Astrocyte (in vitro differentiated cells and primary cell): ENCODE results near the gene OTOF. TPM values are rescaled to one million over a fixed set of nuclear protein-coding genes. Genes with fewer than 3 reads are reported as not detected.

ENCODE experiments used
- DNase-seq: peaks from one replicate; pipeline ENCODE4 v3.0.0-alpha.2; 2010; ENCODE audit warnings: low read depth
- FAIRE-seq: peaks from 2 replicates; lab custom pipeline; 2011; peaks lifted over from hg19 to GRCh38; lab: Jason Lieb, UNC
- H2AFZ ChIP-seq: 2 replicates; pipeline ENCODE4 v1.6.0; 2012; ENCODE audit warnings: low read depth, low read length, inconsistent platforms
- H3K27ac ChIP-seq: 2 replicates; pipeline ENCODE4 v1.5.1; 2011; ENCODE audit warnings: low read depth, low read length, inconsistent platforms
- H3K27me3 ChIP-seq: 2 replicates; pipeline ENCODE4 v1.6.0; 2011; ENCODE audit warnings: low read length, inconsistent platforms; ENCODE audit not compliant: insufficient read depth
- H3K36me3 ChIP-seq: 2 replicates; pipeline ENCODE4 v1.5.1; 2011; ENCODE audit warnings: low read length, inconsistent platforms; ENCODE audit not compliant: insufficient read depth
- H3K4me1 ChIP-seq: 2 replicates; pipeline ENCODE4 v1.5.1; 2011; ENCODE audit warnings: low read length, inconsistent platforms; ENCODE audit not compliant: insufficient read depth
- H3K4me2 ChIP-seq: 2 replicates; pipeline ENCODE4 v1.6.0; 2012; ENCODE audit warnings: low read length, inconsistent platforms
- H3K4me3 ChIP-seq: 2 replicates; pipeline ENCODE4 v1.5.1; 2011; ENCODE audit warnings: low read depth, mild to moderate bottlenecking, low read length, inconsistent platforms; ENCODE audit not compliant: insufficient read depth
- H3K79me2 ChIP-seq: 2 replicates; pipeline ENCODE4 v1.6.0; 2012; ENCODE audit warnings: mild to moderate bottlenecking, low read length, inconsistent platforms; ENCODE audit not compliant: insufficient read depth
- H3K9ac ChIP-seq: 2 replicates; pipeline ENCODE4 v1.6.0; 2012; ENCODE audit warnings: mild to moderate bottlenecking, low read length, inconsistent platforms
- H3K9me3 ChIP-seq: 2 replicates; pipeline ENCODE4 v1.5.1; 2012; ENCODE audit warnings: low read depth, mild to moderate bottlenecking, low read length, inconsistent platforms; ENCODE audit not compliant: insufficient read depth
- H4K20me1 ChIP-seq: 2 replicates; pipeline ENCODE4 v1.6.0; 2012; ENCODE audit warnings: low read length, inconsistent platforms; ENCODE audit not compliant: insufficient read depth
- H3K27ac Mint-ChIP-seq: one replicate; pipeline ENCODE4 v1.8.0; 2021; ENCODE audit warnings: mild to moderate bottlenecking, mixed read lengths; ENCODE audit not compliant: unreplicated experiment
- H3K27me3 Mint-ChIP-seq: one replicate; pipeline ENCODE4 v1.8.0; 2021; ENCODE audit warnings: low read depth, mixed read lengths; ENCODE audit not compliant: unreplicated experiment
- H3K36me3 Mint-ChIP-seq: one replicate; pipeline ENCODE4 v1.8.0; 2021; ENCODE audit warnings: low read depth, mixed read lengths; ENCODE audit not compliant: unreplicated experiment
- H3K4me1 Mint-ChIP-seq: one replicate; pipeline ENCODE4 v1.8.0; 2021; ENCODE audit warnings: low read depth, mixed read lengths; ENCODE audit not compliant: unreplicated experiment
- H3K4me3 Mint-ChIP-seq: one replicate; pipeline ENCODE4 v1.8.0; 2021; ENCODE audit warnings: mild to moderate bottlenecking, moderate library complexity, mixed read lengths; ENCODE audit not compliant: unreplicated experiment
- H3K9me3 Mint-ChIP-seq: one replicate; pipeline ENCODE4 v1.8.0; 2021; ENCODE audit warnings: mild to moderate bottlenecking, mixed read lengths; ENCODE audit not compliant: unreplicated experiment
- CTCF ChIP-seq: IDR thresholded peaks from 2 replicates; pipeline ENCODE4 v1.5.1; 2011; ENCODE audit warnings: low read depth, mild to moderate bottlenecking, inconsistent platforms, low read length, moderate library complexity; ENCODE audit not compliant: insufficient read depth
- EZH2 ChIP-seq: IDR thresholded peaks from 2 replicates; pipeline ENCODE4 v1.6.1; 2012; ENCODE audit warnings: mild to moderate bottlenecking, low read length, inconsistent platforms; ENCODE audit not compliant: insufficient read depth
- total RNA-seq: library from RNA; stranded (reverse); gene quantifications from 2 replicates; pipeline ENCODE4 v1.2.1, GENCODE V29; 2021

Gene OTOF
- total RNA-seq, 1 donor from 2014 or later: not detected

GRCh38 chr2:26471289-26471688 is 6.6 kb downstream of the OTOF start:
- Histone ChIP-seq H3K9ac (no peak overlapping the region), H3K9me3 (peaks cover 5% of the 10 kb centered on the region), H4K20me1 (no peaks in the 10 kb centered on the region), H3K27me3 (no peaks in the 10 kb centered on the region), H3K4me3 (no peak overlapping the region), H3K4me2 (no peak overlapping the region), H3K4me1 (no peaks in the 10 kb centered on the region), H2AFZ (no peak overlapping the region), H3K36me3 (no peaks in the 10 kb centered on the region), H3K79me2 (no peaks in the 10 kb centered on the region), H3K27ac (no peak overlapping the region)
- no peaks in the 10 kb centered on the region for H3K4me1 Mint-ChIP-seq
- no peaks in the 10 kb centered on the region for H3K36me3 Mint-ChIP-seq
- no peak for DNase-seq
- peaks cover 9% of the 10 kb centered on the region for H3K27me3 Mint-ChIP-seq
- H3K27ac Mint-ChIP-seq: no peak overlapping the region
- no peak overlapping the region for H3K4me3 Mint-ChIP-seq
- FAIRE-seq: no peak
- TF ChIP-seq CTCF (no peak), EZH2 (no peak)
- H3K9me3 Mint-ChIP-seq: peaks cover 7% of the 10 kb centered on the region

GRCh38 chr2:26470601-26471260 is 7.2 kb downstream of the OTOF start:
- H3K79me2 ChIP-seq: no peaks in the 10 kb centered on the region
- no peak overlapping the region for H3K4me2 ChIP-seq
- H3K27me3 ChIP-seq: no peaks in the 10 kb centered on the region
- DNase-seq (no peak), FAIRE-seq (no peak)
- H3K27ac ChIP-seq: no peak overlapping the region
- no peaks in the 10 kb centered on the region for H3K4me1 ChIP-seq
- TF ChIP-seq EZH2 (no peak), CTCF (no peak)
- no peak overlapping the region for H3K9ac ChIP-seq
- H3K9me3 Mint-ChIP-seq: peaks cover 7% of the 10 kb centered on the region
- H3K4me1 Mint-ChIP-seq: no peaks in the 10 kb centered on the region
- H3K4me3 ChIP-seq: no peak overlapping the region
- no peaks in the 10 kb centered on the region for H3K36me3 Mint-ChIP-seq
- peaks cover 5% of the 10 kb centered on the region for H3K9me3 ChIP-seq
- H3K27ac Mint-ChIP-seq: no peak overlapping the region
- no peaks in the 10 kb centered on the region for H4K20me1 ChIP-seq
- H3K27me3 Mint-ChIP-seq: peaks cover 9% of the 10 kb centered on the region
- H3K4me3 Mint-ChIP-seq: no peak overlapping the region
- H2AFZ ChIP-seq: no peak overlapping the region
- no peaks in the 10 kb centered on the region for H3K36me3 ChIP-seq

- H3K9me3 ChIP-seq: peaks cover 5% of the 10 kb centered on the region
- FAIRE-seq: no peak
- H3K9me3 Mint-ChIP-seq: peaks cover 7% of the 10 kb centered on the region
Measured at GRCh38 chr2:26469955-26470354, 8.0 kb downstream of the OTOF start.

More at GRCh38 chr2:26469955-26470354, 8.0 kb downstream of the OTOF start:
- DNase-seq: no peak
- H3K79me2 ChIP-seq: no peaks in the 10 kb centered on the region
- no peak overlapping the region for H3K27ac Mint-ChIP-seq
- H3K27ac ChIP-seq: no peak overlapping the region
- no peaks in the 10 kb centered on the region for H3K36me3 ChIP-seq
- no peaks in the 10 kb centered on the region for H3K4me1 ChIP-seq
- H3K4me3 Mint-ChIP-seq: no peak overlapping the region
- no peaks in the 10 kb centered on the region for H3K4me1 Mint-ChIP-seq
- H3K27me3 Mint-ChIP-seq: peaks cover 12% of the 10 kb centered on the region
- H4K20me1 ChIP-seq: no peaks in the 10 kb centered on the region
- H3K36me3 Mint-ChIP-seq: no peaks in the 10 kb centered on the region
- no peak overlapping the region for H3K4me2 ChIP-seq
- H3K4me3 ChIP-seq: no peak overlapping the region
- H2AFZ ChIP-seq: no peak overlapping the region
- no peak overlapping the region for H3K9ac ChIP-seq
- H3K27me3 ChIP-seq: no peaks in the 10 kb centered on the region
- TF ChIP-seq CTCF (no peak), EZH2 (no peak)
